Spleen (tissue), 11 donors: ENCODE results near the gene NUMA1. TPM values are rescaled to one million over a fixed set of nuclear protein-coding genes. Genes with fewer than 3 reads are reported as not detected.
A peak's percentile ranks its signal among the peaks of the same experiment; 100 is the strongest.

ENCODE experiments used
- DNase-seq: peaks from one replicate; pipeline ENCODE4 v3.0.0-alpha.2; 2020
- H3K27ac ChIP-seq, 8 donors: fragments of 200-600 bp; sonication (generic) in 7 of 8; 1 replicate in 4 of 8; 2 replicates in 4 of 8; pipeline versions ENCODE4 v1.5.0 to v1.8.0; 2016 to 2021; ENCODE audit warnings: inconsistent platforms in 4 of 8, mild to moderate bottlenecking in 4 of 8, moderate library complexity in 1 of 8
- H3K27me3 ChIP-seq, 7 donors: fragments of 200-600 bp; sonication (generic) in 6 of 7; replicated peaks in 1 of 7; 1 replicate in 4 of 7; 2 replicates in 3 of 7; pipeline versions ENCODE4 v1.5.0 to v1.8.0; 2016 to 2021; ENCODE audit warnings: inconsistent platforms in 3 of 7, mild to moderate bottlenecking in 1 of 7
- H3K36me3 ChIP-seq, 6 donors: fragments of 200-600 bp; sonication (generic) in 5 of 6; 1 replicate in 4 of 6; 2 replicates in 2 of 6; pipeline versions ENCODE4 v1.5.0 to v1.8.0; 2016 to 2021; ENCODE audit warnings: inconsistent platforms in 2 of 6
- H3K4me1 ChIP-seq, 6 donors: fragments of 200-600 bp; sonication (generic) in 5 of 6; 1 replicate in 3 of 6; 2 replicates in 3 of 6; pipeline versions ENCODE4 v1.5.0 to v1.8.0; 2016 to 2021; ENCODE audit warnings: inconsistent platforms in 3 of 6
- H3K4me3 ChIP-seq, 8 donors: fragments of 200-600 bp; sonication (generic) in 7 of 8; 1 replicate in 4 of 8; 2 replicates in 4 of 8; pipeline versions ENCODE4 v1.5.0 to v1.8.0; 2016 to 2021; ENCODE audit warnings: inconsistent platforms in 4 of 8, mild to moderate bottlenecking in 4 of 8, moderate library complexity in 2 of 8
- H3K9me3 ChIP-seq, 8 donors: fragments of 200-600 bp; sonication (generic) in 7 of 8; 1 replicate in 4 of 8; 2 replicates in 4 of 8; pipeline versions ENCODE4 v1.5.0 to v1.8.0; 2016 to 2021; ENCODE audit warnings: inconsistent platforms in 4 of 8
- CTCF ChIP-seq, 11 experiments: fragments of 200-600 bp in 7 of 11; fragments of 450-650 bp in 4 of 11; sonication (generic) in 4 of 11; IDR thresholded peaks in 8 of 11; conservative IDR thresholded peaks in 3 of 11; 1 replicate in 7 of 11; 2 replicates in 4 of 11; pipeline versions ENCODE4 v1.4.0 to v1.8.0; 2016 to 2021; ENCODE audit warnings: antibody characterized with exemption in 11 of 11, inconsistent platforms in 4 of 11, mild to moderate bottlenecking in 1 of 11
- POLR2A ChIP-seq, 3 donors: fragments of 450-650 bp; IDR thresholded peaks; one replicate each; pipeline ENCODE4 v1.5.1; 2017; ENCODE audit warnings: antibody characterized with exemption in 3 of 3, mild to moderate bottlenecking in 1 of 3
- POLR2AphosphoS5 ChIP-seq, 3 donors: sonication (generic); formaldehyde crosslinking; IDR thresholded peaks; one replicate each; pipeline ENCODE4 v1.5.1; 2017; ENCODE audit warnings: antibody characterized with exemption in 3 of 3
- WGBS, 5 donors: extraction: QIAGEN DNeasy Blood & Tissue Kit in 3 of 5; methylation state at CpG; one replicate each; pipeline versions ENCODE4 v1.1.5 to v1.1.7; 2013 to 2018; 5-methylcytosine and 5-hydroxymethylcytosine counted together
- intact Hi-C: fragments of 100-400 bp; cut with DNase I; formaldehyde crosslinking; loops from one replicate; pipeline ENCODE4 v1.15.0; 2023; ENCODE audit warnings: low total_unique reads
- polyA plus RNA-seq, 3 donors: library from polyadenylated mRNA; stranded (reverse); fragments of 200-250 nt; gene quantifications; one replicate each; pipeline ENCODE4 v1.2.1, GENCODE V29; 2013
- total RNA-seq, 7 donors: library from RNA; depleted of rRNA in 3 of 7; stranded (reverse); fragments of >200 nt in 3 of 7; fragmentation: NEBNext Ultra II Directional in 4 of 7; extraction: Animal tissue kit (Norgen Biotek cat#: 25700) in 4 of 7; gene quantifications; one replicate each; pipeline versions ENCODE4 v1.1.0 to v1.2.1, GENCODE V29; 2016 to 2021
- donor health status: healthy with polysubstance abuse.
- donor health status: DM: no; HTN: no; CAD: no; lungs with moderate emphysema.
- donor health status: DM: no; HTN: no; CAD: no.
- donor health status: Bipolar disorder and iron deficiency.
- donor health status: healthy.
- donor health status: DM: no; HTN: no; CAD: no.
- donor health status: DM: yes; HTN: yes; CAD: no.

NUMA1 gene
- total and polyA plus RNA-seq, 10 donors: 75.5 to 248 (median 185) TPM

GRCh38 chr11:71998061-71998460 lies 82.3 kb downstream of the NUMA1 start:
- Histone ChIP-seq H3K4me1 (peaks cover 19 to 88% (median 56%) of the 10 kb centered on the region in 6 donors), H3K36me3 (peaks cover 0 to 46% (median 24%) of the 10 kb centered on the region in 6 donors), H3K27me3 (no peaks in the 10 kb centered on the region), H3K4me3 (peak overlapping the region in 1 of 8 donors; percentile 62), H3K9me3 (no peaks in the 10 kb centered on the region), H3K27ac (peak overlapping the region; percentile 77 to 92 (median 88))
- no peak for DNase-seq
- intact Hi-C loops: no loop called here
- 82 to 98% (median 93%) methylated on average over 2 of the region's 2 CpGs for WGBS, 5 donors
- TF ChIP-seq POLR2A (IDR thresholded peaks at IDR 0.05): no peak
- no peak for TF ChIP-seq CTCF (IDR thresholded peaks at IDR 0.05 in 8 of 11, conservative IDR thresholded peaks at IDR 0.05 in 3 of 11)
- no peak for TF ChIP-seq POLR2AphosphoS5 (IDR thresholded peaks at IDR 0.05)

- TF ChIP-seq CTCF (IDR thresholded peaks at IDR 0.05 in 8 of 11, conservative IDR thresholded peaks at IDR 0.05 in 3 of 11): no peak
- TF ChIP-seq POLR2A (IDR thresholded peaks at IDR 0.05): no peak
- no peak for TF ChIP-seq POLR2AphosphoS5 (IDR thresholded peaks at IDR 0.05)
- Histone ChIP-seq H3K36me3 (peaks cover 0 to 42% (median 20%) of the 10 kb centered on the region in 6 donors), H3K4me3 (no peak overlapping the region), H3K4me1 (peaks cover 19 to 89% (median 60%) of the 10 kb centered on the region in 6 donors), H3K27me3 (no peaks in the 10 kb centered on the region), H3K27ac (peak overlapping the region in 7 of 8 donors; percentile 39 to 92 (median 89)), H3K9me3 (no peaks in the 10 kb centered on the region)
- intact Hi-C loops: no loop called here
- 88 to 97% (median 93%) methylated on average over 2 to 3 of the region's 3 CpGs for WGBS, 5 donors
- no peak for DNase-seq
Observed at GRCh38 chr11:71997594-71997993, 82.7 kb downstream of the NUMA1 start.

GRCh38 chr11:71996946-71997345 lies 83.4 kb downstream of the NUMA1 start:
- Histone ChIP-seq H3K36me3 (peaks cover 0 to 35% (median 13%) of the 10 kb centered on the region in 6 donors), H3K4me1 (peaks cover 22 to 89% (median 64%) of the 10 kb centered on the region in 6 donors), H3K27ac (peak overlapping the region in 6 of 8 donors; percentile 84 to 92 (median 90)), H3K4me3 (no peak overlapping the region), H3K9me3 (no peaks in the 10 kb centered on the region), H3K27me3 (no peaks in the 10 kb centered on the region)
- peak; percentile 87 for DNase-seq
- no peak for TF ChIP-seq CTCF (IDR thresholded peaks at IDR 0.05 in 8 of 11, conservative IDR thresholded peaks at IDR 0.05 in 3 of 11)
- peak in 1 of 3 donors; percentile 74 for TF ChIP-seq POLR2AphosphoS5 (IDR thresholded peaks at IDR 0.05)
- intact Hi-C loops: no loop called here
- WGBS, 5 donors: 46 to 72% (median 48%) methylated on average over 8 of the region's 8 CpGs

- Histone ChIP-seq H3K27me3 (no peaks in the 10 kb centered on the region), H3K4me1 (peaks cover 25 to 89% (median 65%) of the 10 kb centered on the region in 6 donors), H3K9me3 (no peaks in the 10 kb centered on the region), H3K27ac (peak overlapping the region in 4 of 8 donors; percentile 84 to 90 (median 88)), H3K36me3 (peaks cover 0 to 31% (median 9%) of the 10 kb centered on the region in 6 donors), H3K4me3 (no peak overlapping the region)
- intact Hi-C loops: no loop called here
- no peak for TF ChIP-seq CTCF (IDR thresholded peaks at IDR 0.05 in 8 of 11, conservative IDR thresholded peaks at IDR 0.05 in 3 of 11)
- no peak for TF ChIP-seq POLR2A (IDR thresholded peaks at IDR 0.05)
- no peak for TF ChIP-seq POLR2AphosphoS5 (IDR thresholded peaks at IDR 0.05)
- DNase-seq: no peak
- WGBS, 5 donors: 85 to 97% (median 94%) methylated on average over 3 to 4 of the region's 4 CpGs
Observed at GRCh38 chr11:71996517-71996916, 83.8 kb downstream of the NUMA1 start.
